Measurements from ENCODE around the gene GAB2. TPM values are rescaled to one million over a fixed set of nuclear protein-coding genes. Genes with fewer than 3 reads are reported as not detected.
A peak's percentile ranks its signal among the peaks of the same experiment; 100 is the strongest.

The GAB2 gene
- total and polyA plus RNA-seq, 2 of the 13 experiments (the other 11 are each of a cell fraction or from before 2014, with no cell fraction given) = 4.1 to 8.6 TPM

DNA sequence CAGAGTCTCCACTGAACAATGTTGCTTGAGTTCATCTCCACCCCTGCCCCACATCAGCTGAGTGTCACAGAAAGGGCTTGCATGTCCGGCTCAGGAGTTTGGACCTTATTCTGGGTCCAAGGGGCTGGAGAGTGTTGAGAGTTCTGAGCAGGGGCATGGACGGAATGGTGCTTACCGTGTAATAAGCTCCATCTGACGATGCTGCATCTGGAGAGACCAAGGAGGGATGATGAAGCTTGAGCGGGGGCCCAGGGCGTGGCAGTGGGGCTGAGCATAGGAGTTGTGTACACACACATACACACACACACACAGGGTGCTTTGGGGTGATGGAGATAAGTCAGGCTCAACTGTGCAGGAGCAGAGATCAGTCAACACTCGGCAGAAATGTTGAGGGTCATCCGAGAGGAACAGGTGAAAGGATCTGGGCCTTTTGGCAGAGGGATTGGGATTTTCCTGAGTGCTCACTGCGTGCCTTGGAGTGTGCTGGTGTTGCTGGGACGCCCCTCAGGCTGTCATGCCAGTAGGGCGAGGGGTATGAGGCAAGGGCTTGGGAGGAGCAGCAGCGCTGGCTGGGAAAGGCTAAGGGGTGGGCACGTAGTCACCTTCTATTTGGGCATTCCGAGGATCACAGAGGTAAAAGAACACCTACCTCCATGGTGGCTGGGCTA lies 226.6 kb downstream of the GAB2 start (continued):
- TF ChIP-seq MYC (CRISPR knock-in tag; IDR thresholded peaks at IDR 0.05; ENCODE audit: borderline replicate concordance) (no peak; the same call in 1 of the 2 replicates), ZNF607 (CRISPR knock-in tag; IDR thresholded peaks at IDR 0.05; ENCODE audit: borderline replicate concordance) (no peak), PAX8 (CRISPR knock-in tag; IDR thresholded peaks at IDR 0.05; ENCODE audit: borderline replicate concordance) (no peak), SALL1 (CRISPR knock-in tag; IDR thresholded peaks at IDR 0.05) (peak; percentile 46), KDM5B (CRISPR knock-in tag; IDR thresholded peaks at IDR 0.05; ENCODE audit: borderline replicate concordance) (peak; percentile 35; the same call in 1 of the 2 replicates), ZNF672 (CRISPR knock-in tag; IDR thresholded peaks at IDR 0.05) (0 out of 2 replicates have a peak, but pooled peaks have one; percentile 78), HNF4A (CRISPR knock-in tag; IDR thresholded peaks at IDR 0.05) (peak; percentile 90), ETV5 (CRISPR knock-in tag; IDR thresholded peaks at IDR 0.05; ENCODE audit: borderline replicate concordance) (peak; percentile 27; the same call in 1 of the 2 replicates), KLF12 (CRISPR knock-in tag; IDR thresholded peaks at IDR 0.05; ENCODE audit: borderline replicate concordance) (peak; percentile 44; the same call in 1 of the 2 replicates), ZNF337 (CRISPR knock-in tag; IDR thresholded peaks at IDR 0.05; ENCODE audit: borderline replicate concordance, low read depth) (no peak)
- TF ChIP-seq, protein P1, sequence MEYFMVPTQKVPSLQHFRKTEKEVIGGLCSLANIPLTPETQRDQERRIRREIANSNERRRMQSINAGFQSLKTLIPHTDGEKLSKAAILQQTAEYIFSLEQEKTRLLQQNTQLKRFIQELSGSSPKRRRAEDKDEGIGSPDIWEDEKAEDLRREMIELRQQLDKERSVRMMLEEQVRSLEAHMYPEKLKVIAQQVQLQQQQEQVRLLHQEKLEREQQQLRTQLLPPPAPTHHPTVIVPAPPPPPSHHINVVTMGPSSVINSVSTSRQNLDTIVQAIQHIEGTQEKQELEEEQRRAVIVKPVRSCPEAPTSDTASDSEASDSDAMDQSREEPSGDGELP (IDR thresholded peaks at IDR 0.05; ENCODE audit: borderline replicate concordance, low read depth) = peak; percentile 95
- TF ChIP-seq, protein P2, sequence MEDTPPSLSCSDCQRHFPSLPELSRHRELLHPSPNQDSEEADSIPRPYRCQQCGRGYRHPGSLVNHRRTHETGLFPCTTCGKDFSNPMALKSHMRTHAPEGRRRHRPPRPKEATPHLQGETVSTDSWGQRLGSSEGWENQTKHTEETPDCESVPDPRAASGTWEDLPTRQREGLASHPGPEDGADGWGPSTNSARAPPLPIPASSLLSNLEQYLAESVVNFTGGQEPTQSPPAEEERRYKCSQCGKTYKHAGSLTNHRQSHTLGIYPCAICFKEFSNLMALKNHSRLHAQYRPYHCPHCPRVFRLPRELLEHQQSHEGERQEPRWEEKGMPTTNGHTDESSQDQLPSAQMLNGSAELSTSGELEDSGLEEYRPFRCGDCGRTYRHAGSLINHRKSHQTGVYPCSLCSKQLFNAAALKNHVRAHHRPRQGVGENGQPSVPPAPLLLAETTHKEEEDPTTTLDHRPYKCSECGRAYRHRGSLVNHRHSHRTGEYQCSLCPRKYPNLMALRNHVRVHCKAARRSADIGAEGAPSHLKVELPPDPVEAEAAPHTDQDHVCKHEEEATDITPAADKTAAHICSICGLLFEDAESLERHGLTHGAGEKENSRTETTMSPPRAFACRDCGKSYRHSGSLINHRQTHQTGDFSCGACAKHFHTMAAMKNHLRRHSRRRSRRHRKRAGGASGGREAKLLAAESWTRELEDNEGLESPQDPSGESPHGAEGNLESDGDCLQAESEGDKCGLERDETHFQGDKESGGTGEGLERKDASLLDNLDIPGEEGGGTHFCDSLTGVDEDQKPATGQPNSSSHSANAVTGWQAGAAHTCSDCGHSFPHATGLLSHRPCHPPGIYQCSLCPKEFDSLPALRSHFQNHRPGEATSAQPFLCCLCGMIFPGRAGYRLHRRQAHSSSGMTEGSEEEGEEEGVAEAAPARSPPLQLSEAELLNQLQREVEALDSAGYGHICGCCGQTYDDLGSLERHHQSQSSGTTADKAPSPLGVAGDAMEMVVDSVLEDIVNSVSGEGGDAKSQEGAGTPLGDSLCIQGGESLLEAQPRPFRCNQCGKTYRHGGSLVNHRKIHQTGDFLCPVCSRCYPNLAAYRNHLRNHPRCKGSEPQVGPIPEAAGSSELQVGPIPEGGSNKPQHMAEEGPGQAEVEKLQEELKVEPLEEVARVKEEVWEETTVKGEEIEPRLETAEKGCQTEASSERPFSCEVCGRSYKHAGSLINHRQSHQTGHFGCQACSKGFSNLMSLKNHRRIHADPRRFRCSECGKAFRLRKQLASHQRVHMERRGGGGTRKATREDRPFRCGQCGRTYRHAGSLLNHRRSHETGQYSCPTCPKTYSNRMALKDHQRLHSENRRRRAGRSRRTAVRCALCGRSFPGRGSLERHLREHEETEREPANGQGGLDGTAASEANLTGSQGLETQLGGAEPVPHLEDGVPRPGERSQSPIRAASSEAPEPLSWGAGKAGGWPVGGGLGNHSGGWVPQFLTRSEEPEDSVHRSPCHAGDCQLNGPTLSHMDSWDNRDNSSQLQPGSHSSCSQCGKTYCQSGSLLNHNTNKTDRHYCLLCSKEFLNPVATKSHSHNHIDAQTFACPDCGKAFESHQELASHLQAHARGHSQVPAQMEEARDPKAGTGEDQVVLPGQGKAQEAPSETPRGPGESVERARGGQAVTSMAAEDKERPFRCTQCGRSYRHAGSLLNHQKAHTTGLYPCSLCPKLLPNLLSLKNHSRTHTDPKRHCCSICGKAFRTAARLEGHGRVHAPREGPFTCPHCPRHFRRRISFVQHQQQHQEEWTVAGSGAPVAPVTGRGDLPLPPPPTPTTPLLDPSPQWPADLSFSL (CRISPR knock-in tag; IDR thresholded peaks at IDR 0.05) = peak; percentile 84
- TF ChIP-seq, protein P3, sequence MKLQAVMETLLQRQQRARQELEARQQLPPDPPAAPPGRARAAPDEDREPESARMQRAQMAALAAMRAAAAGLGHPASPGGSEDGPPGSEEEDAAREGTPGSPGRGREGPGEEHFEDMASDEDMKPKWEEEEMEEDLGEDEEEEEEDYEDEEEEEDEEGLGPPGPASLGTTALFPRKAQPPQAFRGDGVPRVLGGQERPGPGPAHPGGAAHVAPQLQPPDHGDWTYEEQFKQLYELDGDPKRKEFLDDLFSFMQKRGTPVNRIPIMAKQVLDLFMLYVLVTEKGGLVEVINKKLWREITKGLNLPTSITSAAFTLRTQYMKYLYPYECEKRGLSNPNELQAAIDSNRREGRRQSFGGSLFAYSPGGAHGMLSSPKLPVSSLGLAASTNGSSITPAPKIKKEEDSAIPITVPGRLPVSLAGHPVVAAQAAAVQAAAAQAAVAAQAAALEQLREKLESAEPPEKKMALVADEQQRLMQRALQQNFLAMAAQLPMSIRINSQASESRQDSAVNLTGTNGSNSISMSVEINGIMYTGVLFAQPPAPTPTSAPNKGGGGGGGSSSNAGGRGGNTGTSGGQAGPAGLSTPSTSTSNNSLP (IDR thresholded peaks at IDR 0.05; ENCODE audit: low read depth, low read length) = no peak
